HG03378 (cell line): ENCODE measurements around the gene CYP2F1.

Experiments
- ATAC-seq: cut with Tn5 transposase; IDR thresholded peaks from one replicate; pipeline ENCODE4 v1.9.1; 2021; ENCODE audit warnings: mild to moderate bottlenecking, moderate library complexity; ENCODE audit not compliant: unreplicated experiment

CYP2F1 gene

DNA sequence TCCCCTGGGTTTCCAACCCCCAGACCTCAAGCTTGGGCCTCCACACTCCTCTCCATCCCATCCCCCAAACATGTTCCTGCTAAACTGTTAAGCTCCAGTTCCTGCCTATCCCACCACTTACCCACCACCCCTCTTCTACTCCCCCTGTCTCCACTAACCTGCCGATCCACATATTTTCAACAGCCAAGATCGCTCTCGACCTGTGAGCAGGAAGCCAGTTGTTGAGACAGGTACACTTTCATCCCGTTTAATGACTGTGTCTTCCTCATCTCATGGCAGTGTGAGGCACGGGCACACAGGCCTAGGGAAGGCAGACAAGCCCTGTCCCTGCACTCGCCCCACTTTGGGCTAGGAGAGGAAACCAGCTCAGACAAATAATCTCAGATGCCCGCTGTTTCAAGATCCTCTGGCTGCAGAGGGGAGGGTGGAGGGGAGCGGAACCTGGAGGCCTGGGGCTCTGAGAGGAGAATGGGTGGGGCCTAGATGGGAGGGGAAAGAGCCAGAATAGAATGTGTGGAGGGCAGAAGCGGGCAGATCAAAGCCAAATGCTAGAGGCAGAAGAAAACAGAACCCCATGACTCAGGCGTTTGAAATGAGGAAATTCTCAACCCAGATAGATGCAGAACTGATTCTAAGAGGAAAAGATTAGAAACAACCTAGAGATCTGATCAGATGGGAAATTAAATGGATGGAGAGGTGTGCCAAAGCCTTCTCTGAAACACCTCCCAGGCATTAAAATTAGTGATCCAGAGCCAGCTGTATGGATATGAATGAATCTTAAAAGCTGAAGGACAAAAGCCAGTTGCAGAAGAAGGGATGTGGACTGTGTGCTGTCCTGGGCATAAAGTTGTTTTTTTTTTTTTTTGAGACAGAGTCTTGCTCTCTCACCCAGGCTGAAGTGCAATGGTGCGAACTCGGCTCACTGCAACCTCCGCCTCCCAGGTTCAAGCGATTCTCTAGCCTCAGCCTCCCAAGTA is 61.9 kb downstream of the CYP2F1 start:
- no peak for ATAC-seq
